Esophagus squamous epithelium (tissue), 5 donors: ENCODE data around the gene MARCHF2. TPM values are rescaled to one million over a fixed set of nuclear protein-coding genes. Genes with fewer than 3 reads are reported as not detected.

ENCODE experiments used
- DNase-seq: peaks from one replicate; lab custom pipeline; 2025; lab: John Stamatoyannopoulos, UW
- H3K27ac ChIP-seq, 4 donors: fragments of 200-600 bp; sonication (generic); one replicate each; pipeline ENCODE4 v1.5.1; 2016 to 2019; ENCODE audit warnings: mild to moderate bottlenecking in 1 of 4
- H3K27me3 ChIP-seq, 4 donors: fragments of 200-600 bp; sonication (generic); 1 replicate in 3 of 4; 2 replicates in 1 of 4; pipeline versions ENCODE4 v1.5.1 to v1.6.0; 2017 to 2021; ENCODE audit warnings: antibody characterized with exemption in 1 of 4
- H3K36me3 ChIP-seq, 3 donors: fragments of 200-600 bp; sonication (generic); one replicate each; pipeline ENCODE4 v1.5.1; 2016 to 2019
- H3K4me1 ChIP-seq, 3 donors: fragments of 200-600 bp; sonication (generic); one replicate each; pipeline ENCODE4 v1.5.1; 2017 to 2019
- H3K4me3 ChIP-seq, 4 donors: fragments of 200-600 bp; sonication (generic); 1 replicate in 3 of 4; 2 replicates in 1 of 4; pipeline ENCODE4 v1.5.1; 2016 to 2019; ENCODE audit warnings: mild to moderate bottlenecking in 2 of 4, moderate library complexity in 1 of 4
- H3K9me3 ChIP-seq, 3 donors: fragments of 200-600 bp; sonication (generic); one replicate each; pipeline ENCODE4 v1.5.1; 2016 to 2019
- POLR2A ChIP-seq, 4 donors: fragments of 450-650 bp; IDR thresholded peaks; one replicate each; pipeline ENCODE4 v1.6.1; 2017; ENCODE audit warnings: antibody characterized with exemption in 4 of 4, mild to moderate bottlenecking in 4 of 4, moderate library complexity in 3 of 4
- WGBS, 2 donors: methylation state at CpG; one replicate each; pipeline ENCODE4 v1.1.5; 2018; 5-methylcytosine and 5-hydroxymethylcytosine counted together
- intact Hi-C: fragments of 100-400 bp; cut with DNase I; formaldehyde crosslinking; loops from one replicate; pipeline ENCODE4 v1.15.0; 2022
- total RNA-seq, 4 donors: library from RNA; depleted of rRNA; stranded (reverse); fragments of >200 nt; gene quantifications; one replicate each; pipeline ENCODE4 v1.1.0, GENCODE V29; 2016
- TF ChIP-seq, protein P1 (sequence below), 6 experiments: fragments of 450-650 bp in 4 of 6; fragments of 200-600 bp in 2 of 6; sonication (generic) in 2 of 6; IDR thresholded peaks; one replicate each; pipeline ENCODE4 v1.5.1; 2016 to 2019; ENCODE audit warnings: antibody characterized with exemption in 6 of 6, mild to moderate bottlenecking in 4 of 6, moderate library complexity in 4 of 6
- donor health status: DM: yes; HTN: yes; CAD: no.

The MARCHF2 gene
- total RNA-seq, 4 donors from 2014 or later = 34.5 to 78.9 (median 61.7) TPM

DNA sequence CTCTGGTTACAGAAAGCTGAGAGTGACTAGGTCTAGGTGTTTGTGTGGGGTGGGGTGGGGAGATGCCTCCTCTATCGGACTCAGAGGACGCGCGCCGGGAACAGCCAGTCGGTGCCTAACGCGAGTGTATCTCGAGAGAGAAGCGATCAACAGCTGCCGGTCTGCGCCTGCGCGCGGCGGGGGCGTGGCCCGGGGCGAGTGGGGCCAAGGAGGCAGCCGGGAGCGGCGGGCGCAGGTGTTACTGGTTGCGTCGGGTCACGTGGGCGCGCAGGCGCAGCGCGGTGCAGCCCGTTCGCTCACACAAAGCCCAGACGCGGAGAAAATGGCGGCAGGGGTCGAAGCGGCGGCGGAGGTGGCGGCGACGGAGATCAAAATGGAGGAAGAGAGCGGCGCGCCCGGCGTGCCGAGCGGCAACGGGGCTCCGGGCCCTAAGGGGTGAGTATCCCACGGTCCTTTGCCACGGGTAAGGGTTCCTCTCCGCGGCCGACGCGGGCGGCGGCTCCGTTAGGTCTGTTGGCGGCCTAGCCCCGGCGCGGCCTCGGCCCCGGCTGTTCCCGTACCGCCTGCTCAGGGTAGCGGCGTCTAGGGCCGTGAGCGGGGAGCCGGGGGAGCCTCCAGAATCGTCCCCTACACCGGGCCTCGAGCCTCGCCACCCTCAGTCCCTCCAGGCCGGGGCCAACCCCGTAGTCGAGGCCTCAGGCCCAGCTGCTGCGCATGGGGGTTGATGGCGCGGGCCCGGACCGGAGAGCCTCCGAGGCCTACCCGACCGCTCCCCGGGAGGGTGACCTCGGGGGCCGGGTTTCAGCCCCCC lies 31.8 kb downstream of the MARCHF2 start, which contains the start of gene HNRNPM:
HNRNPM (plus strand) TSS at position 299 of the 811 bp plus-strand sequence; CDS start at position 323, 24 bp downstream.
- Histone ChIP-seq H3K9me3 (no peaks in the 10 kb centered on the region), H3K36me3 (peaks cover 0 to 16% (median 7%) of the 10 kb centered on the region in 3 donors), H3K4me3 (peak within 1 kb of the TSS; percentile 73 to 93 (median 84)), H3K4me1 (peaks cover 30 to 65% (median 39%) of the 10 kb centered on the region in 3 donors), H3K27ac (peak within 1 kb of the TSS; percentile 95 to 98 (median 97)), H3K27me3 (no peaks in the 10 kb centered on the region)
- intact Hi-C loops = no loop called here
- DNase-seq = peak; percentile 94
- 2% methylated on average over 8 to 19 of the region's 93 CpGs for WGBS, 2 donors
- peak in 3 of 4 donors; percentile 89 to 97 (median 96) for TF ChIP-seq POLR2A (IDR thresholded peaks at IDR 0.05)
- TF ChIP-seq, protein P1, sequence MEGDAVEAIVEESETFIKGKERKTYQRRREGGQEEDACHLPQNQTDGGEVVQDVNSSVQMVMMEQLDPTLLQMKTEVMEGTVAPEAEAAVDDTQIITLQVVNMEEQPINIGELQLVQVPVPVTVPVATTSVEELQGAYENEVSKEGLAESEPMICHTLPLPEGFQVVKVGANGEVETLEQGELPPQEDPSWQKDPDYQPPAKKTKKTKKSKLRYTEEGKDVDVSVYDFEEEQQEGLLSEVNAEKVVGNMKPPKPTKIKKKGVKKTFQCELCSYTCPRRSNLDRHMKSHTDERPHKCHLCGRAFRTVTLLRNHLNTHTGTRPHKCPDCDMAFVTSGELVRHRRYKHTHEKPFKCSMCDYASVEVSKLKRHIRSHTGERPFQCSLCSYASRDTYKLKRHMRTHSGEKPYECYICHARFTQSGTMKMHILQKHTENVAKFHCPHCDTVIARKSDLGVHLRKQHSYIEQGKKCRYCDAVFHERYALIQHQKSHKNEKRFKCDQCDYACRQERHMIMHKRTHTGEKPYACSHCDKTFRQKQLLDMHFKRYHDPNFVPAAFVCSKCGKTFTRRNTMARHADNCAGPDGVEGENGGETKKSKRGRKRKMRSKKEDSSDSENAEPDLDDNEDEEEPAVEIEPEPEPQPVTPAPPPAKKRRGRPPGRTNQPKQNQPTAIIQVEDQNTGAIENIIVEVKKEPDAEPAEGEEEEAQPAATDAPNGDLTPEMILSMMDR (IDR thresholded peaks at IDR 0.05) = peak in 2 of 6 experiments; percentile 3 to 22

DNA sequence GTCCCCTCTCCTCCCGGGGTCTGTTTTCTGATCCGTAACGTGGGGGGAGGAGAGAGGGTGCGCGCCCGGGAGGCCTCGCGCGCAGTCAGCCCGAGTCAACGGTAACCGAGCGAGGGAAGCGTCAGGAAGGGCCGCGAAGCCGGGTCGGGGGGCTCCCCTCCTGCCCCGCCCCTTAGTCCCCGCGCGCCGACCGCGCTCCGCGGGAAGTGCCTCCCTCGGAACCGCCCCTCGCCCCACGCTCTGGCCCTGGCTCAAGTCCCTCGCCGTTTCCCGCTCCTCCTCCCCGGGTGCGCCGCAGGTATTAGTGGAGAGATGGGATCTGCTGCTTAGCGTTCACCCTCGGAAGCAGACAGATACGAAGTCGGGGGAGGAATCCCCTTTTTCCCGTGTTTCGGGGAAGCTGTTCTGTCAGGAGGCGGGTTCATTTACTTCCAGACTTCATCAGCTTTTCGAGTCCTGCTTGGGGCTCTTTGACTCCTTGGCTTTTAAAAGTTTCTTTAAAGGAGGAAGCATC lies 32.4 kb downstream of the MARCHF2 start:
- no peak for DNase-seq
- intact Hi-C loops = no loop called here
- TF ChIP-seq, protein P1 (IDR thresholded peaks at IDR 0.05) = no peak
- no peak for TF ChIP-seq POLR2A (IDR thresholded peaks at IDR 0.05)
- Histone ChIP-seq H3K4me3 (peak overlapping the region; percentile 73 to 93 (median 84)), H3K4me1 (peaks cover 34 to 72% (median 44%) of the 10 kb centered on the region in 3 donors), H3K9me3 (no peaks in the 10 kb centered on the region), H3K27me3 (no peaks in the 10 kb centered on the region), H3K36me3 (peaks cover 0 to 16% (median 7%) of the 10 kb centered on the region in 3 donors), H3K27ac (peak overlapping the region; percentile 95 to 98 (median 97))
- 0 to 1% methylated on average over 9 to 14 of the region's 45 CpGs for WGBS, 2 donors

DNA sequence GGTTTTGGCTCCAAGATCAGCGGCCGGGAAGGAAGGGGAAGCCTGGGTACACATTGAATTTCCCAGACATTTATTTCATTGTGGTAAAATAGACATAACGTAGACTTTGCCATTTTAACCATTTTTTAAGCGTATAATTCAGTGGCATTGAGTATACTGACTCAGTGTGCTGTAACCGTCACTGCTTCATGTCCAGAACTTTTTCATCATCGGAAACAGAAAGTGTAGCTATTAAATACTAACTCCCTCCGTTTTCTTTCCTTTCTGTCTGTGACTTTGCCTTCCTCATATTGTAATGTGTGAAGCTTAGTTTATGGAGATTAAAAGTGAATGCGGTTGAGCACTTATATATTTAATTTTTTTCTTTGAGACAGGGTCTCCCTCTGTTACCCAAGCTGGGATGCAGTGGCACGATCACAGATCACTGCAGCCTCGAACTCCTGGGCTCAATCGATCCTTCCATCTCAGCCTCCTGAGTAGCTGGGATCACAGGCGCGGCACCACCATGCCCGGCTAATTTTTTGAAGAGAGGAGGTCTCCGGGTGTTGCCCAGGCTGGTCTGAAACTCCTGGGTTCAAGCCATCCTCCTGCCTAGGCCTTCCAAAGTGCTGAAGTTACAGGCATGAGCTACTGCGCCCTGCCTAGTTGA lies 33.1 kb downstream of the MARCHF2 start:
- peaks cover 34 to 77% (median 50%) of the 10 kb centered on the region in 3 donors for H3K4me1 ChIP-seq
- intact Hi-C loops = no loop called here
- 21 to 25% methylated on average over 16 of the region's 16 CpGs for WGBS, 2 donors
- H3K36me3 ChIP-seq = peaks cover 0 to 16% (median 7%) of the 10 kb centered on the region in 3 donors
- H3K9me3 ChIP-seq = no peaks in the 10 kb centered on the region
- H3K27ac ChIP-seq = peak overlapping the region; percentile 95 to 98 (median 97)
- peak overlapping the region; percentile 73 to 93 (median 84) for H3K4me3 ChIP-seq
- DNase-seq = no peak
- H3K27me3 ChIP-seq = no peaks in the 10 kb centered on the region
- TF ChIP-seq POLR2A (IDR thresholded peaks at IDR 0.05) = no peak
- TF ChIP-seq, protein P1 (IDR thresholded peaks at IDR 0.05) = no peak

DNA sequence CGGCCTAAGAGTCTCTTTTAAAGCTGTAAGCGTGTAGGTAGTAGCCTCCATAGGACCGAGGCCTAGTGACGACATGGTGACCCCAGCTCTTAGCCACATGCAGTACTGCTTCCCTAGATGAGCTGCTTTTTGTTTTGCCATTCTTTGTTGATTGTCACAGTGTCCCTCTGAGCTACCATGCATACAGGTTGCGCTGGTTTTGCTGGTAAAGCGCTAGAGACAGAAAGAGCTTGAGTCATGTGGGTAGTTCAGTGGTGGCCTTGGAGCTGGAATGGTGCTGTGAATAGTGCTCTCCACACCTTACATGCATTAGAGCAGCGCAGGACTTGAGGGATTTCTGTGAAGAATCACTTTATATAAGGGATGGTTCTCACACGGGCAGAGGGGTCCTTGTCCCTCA lies 36.7 kb downstream of the MARCHF2 start:
- H3K4me3 ChIP-seq = no peak overlapping the region
- H3K4me1 ChIP-seq = peaks cover 41 to 91% (median 81%) of the 10 kb centered on the region in 3 donors
- H3K27ac ChIP-seq = peak overlapping the region in 3 of 4 donors; percentile 36 to 70 (median 64)
- H3K9me3 ChIP-seq = no peaks in the 10 kb centered on the region
- no peak for DNase-seq
- TF ChIP-seq, protein P1 (IDR thresholded peaks at IDR 0.05) = no peak
- TF ChIP-seq POLR2A (IDR thresholded peaks at IDR 0.05) = no peak
- no peaks in the 10 kb centered on the region for H3K27me3 ChIP-seq
- intact Hi-C loops = no loop called here
- peaks cover 0 to 39% (median 7%) of the 10 kb centered on the region in 3 donors for H3K36me3 ChIP-seq
- 62 to 78% methylated on average over 5 to 6 of the region's 8 CpGs for WGBS, 2 donors
